ENCODE measurements around the gene GINS1. TPM values are rescaled to one million over a fixed set of nuclear protein-coding genes. Genes with fewer than 3 reads are reported as not detected.

Gene GINS1
- total RNA-seq, 1 experiment from 2014 or later: 6.0 TPM

GRCh38 chr20:25380945-25381614, 26.4 kb upstream of the GINS1 start:
- BruUV-seq (replicated peaks): no TSS peak
- Mint-ChIP-seq H3K9me3 (ENCODE audit: unreplicated experiment) (no peaks in the 10 kb centered on the region), H3K36me3 (ENCODE audit: insufficient read depth, unreplicated experiment) (peaks cover 18% of the 10 kb centered on the region), H3K27me3 (ENCODE audit: insufficient read depth, unreplicated experiment) (no peaks in the 10 kb centered on the region), H3K4me1 (ENCODE audit: insufficient read depth, unreplicated experiment) (peaks cover 17% of the 10 kb centered on the region), H3K4me3 (ENCODE audit: unreplicated experiment) (no peak overlapping the region), H3K27ac (ENCODE audit: low read depth, unreplicated experiment) (no peak overlapping the region)
- intact Hi-C loops (cut with micrococcal nuclease): no loop called here
- no peak for TF ChIP-seq CTCF (IDR thresholded peaks at IDR 0.05; ENCODE audit: unreplicated experiment)
- no peak for DNase-seq (ENCODE audit: unreplicated experiment)
- POLR2A ChIA-PET: interaction anchor here (0.5 to 1.2 kb wide), 2 partner anchors 10 to 1195 kb away, joined by 3 to 5 read pairs; no protein-coding TSS in a partner anchor
- CTCF ChIA-PET: interaction anchor here (0.6 kb wide), 2 partner anchors 20 to 274 kb away, joined by 3 to 5 read pairs; no protein-coding TSS in a partner anchor

GRCh38 chr20:25382704-25383370, 24.6 kb upstream of the GINS1 start:
- no peak overlapping the region for H3K4me3 Mint-ChIP-seq (ENCODE audit: unreplicated experiment)
- no peaks in the 10 kb centered on the region for H3K9me3 Mint-ChIP-seq (ENCODE audit: unreplicated experiment)
- no peak for DNase-seq (ENCODE audit: unreplicated experiment)
- peaks cover 17% of the 10 kb centered on the region for H3K4me1 Mint-ChIP-seq (ENCODE audit: insufficient read depth, unreplicated experiment)
- no peaks in the 10 kb centered on the region for H3K27me3 Mint-ChIP-seq (ENCODE audit: insufficient read depth, unreplicated experiment)
- intact Hi-C loops (cut with micrococcal nuclease): no loop called here
- ChIA-PET POLR2A (no interaction called here), CTCF (interaction anchor here (0.6 kb wide), 1 partner anchor 1444 kb away, joined by 3 read pairs; no protein-coding TSS in a partner anchor)
- H3K27ac Mint-ChIP-seq (ENCODE audit: low read depth, unreplicated experiment): no peak overlapping the region
- peaks cover 20% of the 10 kb centered on the region for H3K36me3 Mint-ChIP-seq (ENCODE audit: insufficient read depth, unreplicated experiment)
- TF ChIP-seq CTCF (IDR thresholded peaks at IDR 0.05; ENCODE audit: unreplicated experiment): no peak
- BruUV-seq (replicated peaks): no TSS peak

- Mint-ChIP-seq H3K4me3 (ENCODE audit: unreplicated experiment) (peak overlapping the region; percentile 75), H3K9me3 (ENCODE audit: unreplicated experiment) (no peaks in the 10 kb centered on the region), H3K27me3 (ENCODE audit: insufficient read depth, unreplicated experiment) (no peaks in the 10 kb centered on the region), H3K4me1 (ENCODE audit: insufficient read depth, unreplicated experiment) (peaks cover 7% of the 10 kb centered on the region), H3K27ac (ENCODE audit: low read depth, unreplicated experiment) (no peak overlapping the region), H3K36me3 (ENCODE audit: insufficient read depth, unreplicated experiment) (peaks cover 20% of the 10 kb centered on the region)
- TSS peak; percentile 51 for BruUV-seq (replicated peaks)
- POLR2A ChIA-PET: interaction anchor here (0.7 to 1.4 kb wide), 2 partner anchors 134 to 357 kb away, joined by 3 to 5 read pairs; no protein-coding TSS in a partner anchor
- CTCF ChIA-PET: interaction anchor here (0.7 to 1.6 kb wide), 3 partner anchors 8 to 79 kb away, joined by 3 read pairs; no protein-coding TSS in a partner anchor
- no peak for TF ChIP-seq CTCF (IDR thresholded peaks at IDR 0.05; ENCODE audit: unreplicated experiment)
- intact Hi-C loops (cut with micrococcal nuclease): no loop called here
- DNase-seq (ENCODE audit: unreplicated experiment): peak; percentile 36
These were observed 18.0 kb upstream of the GINS1 start for GRCh38 chr20:25389401-25389857.

- intact Hi-C loops (cut with micrococcal nuclease): no loop called here
- Mint-ChIP-seq H3K4me1 (ENCODE audit: insufficient read depth, unreplicated experiment) (peaks cover 7% of the 10 kb centered on the region), H3K27ac (ENCODE audit: low read depth, unreplicated experiment) (no peak overlapping the region), H3K36me3 (ENCODE audit: insufficient read depth, unreplicated experiment) (peaks cover 20% of the 10 kb centered on the region), H3K27me3 (ENCODE audit: insufficient read depth, unreplicated experiment) (no peaks in the 10 kb centered on the region), H3K9me3 (ENCODE audit: unreplicated experiment) (no peaks in the 10 kb centered on the region), H3K4me3 (ENCODE audit: unreplicated experiment) (peak overlapping the region; percentile 75)
- TF ChIP-seq CTCF (IDR thresholded peaks at IDR 0.05; ENCODE audit: unreplicated experiment): no peak
- DNase-seq (ENCODE audit: unreplicated experiment): peak; percentile 35
- POLR2A ChIA-PET: interaction anchor here (1.1 to 1.6 kb wide), 4 partner anchors 75 to 140 kb away, joined by 3 to 9 read pairs (median 6); no protein-coding TSS in a partner anchor
- BruUV-seq (replicated peaks): no TSS peak
- CTCF ChIA-PET: interaction anchor here (0.7 to 1.1 kb wide), 3 partner anchors 53 to 78 kb away, joined by 3 to 4 read pairs (median 3); no protein-coding TSS in a partner anchor
These were observed 17.5 kb upstream of the GINS1 start for GRCh38 chr20:25389858-25390537.
